Colonic mucosa (tissue), 4 donors: Measurements from ENCODE around the gene REEP3. TPM values are rescaled to one million over a fixed set of nuclear protein-coding genes. Genes with fewer than 3 reads are reported as not detected.

Source experiments
- DNase-seq: peaks from one replicate; pipeline ENCODE4 v3.0.0-alpha.2; 2020
- H3K27ac ChIP-seq: fragments of 200-600 bp; one replicate; pipeline ENCODE4 v1.8.0; 2021
- H3K27me3 ChIP-seq: fragments of 200-600 bp; one replicate; pipeline ENCODE4 v1.8.0; 2021
- H3K36me3 ChIP-seq: fragments of 200-600 bp; one replicate; pipeline ENCODE4 v1.8.0; 2021
- H3K4me1 ChIP-seq: fragments of 200-600 bp; one replicate; pipeline ENCODE4 v1.8.0; 2021; ENCODE audit warnings: mild to moderate bottlenecking
- H3K4me3 ChIP-seq: fragments of 200-600 bp; one replicate; pipeline ENCODE4 v1.8.0; 2021
- H3K9ac ChIP-seq, 2 donors: one replicate each; pipeline ENCODE4 v1.7.0; 2013; ENCODE audit warnings: control low read depth in 2 of 2, low read depth in 2 of 2, low read length in 2 of 2
- H3K9me3 ChIP-seq: fragments of 200-600 bp; one replicate; pipeline ENCODE4 v1.8.0; 2021
- intact Hi-C: fragments of 100-400 bp; cut with DNase I; formaldehyde crosslinking; loops from one replicate; pipeline ENCODE4 v1.14.1; 2022
- total RNA-seq, 2 donors: library from RNA; stranded (reverse); fragmentation: NEBNext Ultra II Directional in 1 of 2; extraction: Animal tissue kit (Norgen Biotek cat#: 25700) in 1 of 2; gene quantifications; one replicate each; pipeline ENCODE4 v1.2.1, GENCODE V29; 2021
- TF ChIP-seq, protein P1 (sequence below): fragments of 200-600 bp; IDR thresholded peaks from one replicate; pipeline ENCODE4 v1.8.0; 2022; ENCODE audit warnings: antibody characterized with exemption, mild to moderate bottlenecking
- donor health status: healthy.
- donor health status: DM: no; HTN: no; CAD: no.
- donor health status: DM: no; HTN: no; CAD: no.

REEP3 gene
- total RNA-seq, 2 donors from 2014 or later = 33.1 to 66.0 TPM

DNA sequence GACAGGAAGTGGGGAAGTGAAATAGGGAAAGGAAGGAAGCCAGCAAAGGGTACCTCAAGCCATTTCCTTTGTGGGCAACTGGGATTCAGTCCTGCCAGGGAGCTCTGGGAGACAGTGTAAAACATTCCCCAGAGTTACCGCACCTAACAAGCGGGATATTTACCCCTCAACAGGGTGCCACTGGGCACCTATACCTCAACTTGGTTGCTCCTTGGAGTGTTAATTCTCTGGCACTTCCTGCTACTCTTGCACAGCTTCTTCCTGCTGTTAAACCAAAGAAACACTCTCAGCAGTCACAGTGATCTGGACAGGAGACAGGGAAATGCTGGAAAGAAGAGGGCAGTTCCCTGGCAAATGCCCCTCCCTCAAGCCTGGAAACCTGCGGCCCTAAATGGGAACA lies 151.3 kb downstream of the REEP3 start:
- Histone ChIP-seq H3K4me1 (no peaks in the 10 kb centered on the region), H3K36me3 (no peaks in the 10 kb centered on the region), H3K9me3 (no peaks in the 10 kb centered on the region), H3K9ac (no peak overlapping the region), H3K27me3 (no peaks in the 10 kb centered on the region), H3K4me3 (no peak overlapping the region), H3K27ac (no peak overlapping the region)
- no peak for DNase-seq
- TF ChIP-seq, protein P1, sequence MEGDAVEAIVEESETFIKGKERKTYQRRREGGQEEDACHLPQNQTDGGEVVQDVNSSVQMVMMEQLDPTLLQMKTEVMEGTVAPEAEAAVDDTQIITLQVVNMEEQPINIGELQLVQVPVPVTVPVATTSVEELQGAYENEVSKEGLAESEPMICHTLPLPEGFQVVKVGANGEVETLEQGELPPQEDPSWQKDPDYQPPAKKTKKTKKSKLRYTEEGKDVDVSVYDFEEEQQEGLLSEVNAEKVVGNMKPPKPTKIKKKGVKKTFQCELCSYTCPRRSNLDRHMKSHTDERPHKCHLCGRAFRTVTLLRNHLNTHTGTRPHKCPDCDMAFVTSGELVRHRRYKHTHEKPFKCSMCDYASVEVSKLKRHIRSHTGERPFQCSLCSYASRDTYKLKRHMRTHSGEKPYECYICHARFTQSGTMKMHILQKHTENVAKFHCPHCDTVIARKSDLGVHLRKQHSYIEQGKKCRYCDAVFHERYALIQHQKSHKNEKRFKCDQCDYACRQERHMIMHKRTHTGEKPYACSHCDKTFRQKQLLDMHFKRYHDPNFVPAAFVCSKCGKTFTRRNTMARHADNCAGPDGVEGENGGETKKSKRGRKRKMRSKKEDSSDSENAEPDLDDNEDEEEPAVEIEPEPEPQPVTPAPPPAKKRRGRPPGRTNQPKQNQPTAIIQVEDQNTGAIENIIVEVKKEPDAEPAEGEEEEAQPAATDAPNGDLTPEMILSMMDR = no peak
- intact Hi-C loops = no loop called here

DNA sequence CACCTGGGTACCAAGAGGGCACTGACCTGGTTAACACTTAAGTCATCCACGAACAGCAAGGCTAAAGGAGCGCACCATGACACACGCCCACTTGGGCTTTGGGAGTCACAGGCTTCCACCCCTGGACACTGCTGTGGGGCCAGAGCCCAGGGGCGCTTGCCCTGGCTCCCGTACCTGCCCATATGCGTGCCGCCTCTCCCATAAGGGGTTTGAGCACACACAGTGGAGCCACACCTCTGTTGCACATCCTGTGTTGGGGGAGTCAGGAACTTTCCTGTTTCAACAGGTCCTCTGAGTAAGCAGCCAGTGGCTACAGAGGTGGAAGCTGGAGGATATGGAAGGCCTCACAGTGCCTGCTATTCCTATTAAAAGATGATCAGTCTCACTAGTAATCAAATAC lies 152.0 kb downstream of the REEP3 start:
- no peaks in the 10 kb centered on the region for H3K27me3 ChIP-seq
- intact Hi-C loops = no loop called here
- no peaks in the 10 kb centered on the region for H3K4me1 ChIP-seq
- no peak overlapping the region for H3K27ac ChIP-seq
- H3K9me3 ChIP-seq = no peaks in the 10 kb centered on the region
- DNase-seq = no peak
- H3K4me3 ChIP-seq = no peak overlapping the region
- TF ChIP-seq, protein P1 = no peak
- no peak overlapping the region for H3K9ac ChIP-seq
- no peaks in the 10 kb centered on the region for H3K36me3 ChIP-seq

DNA sequence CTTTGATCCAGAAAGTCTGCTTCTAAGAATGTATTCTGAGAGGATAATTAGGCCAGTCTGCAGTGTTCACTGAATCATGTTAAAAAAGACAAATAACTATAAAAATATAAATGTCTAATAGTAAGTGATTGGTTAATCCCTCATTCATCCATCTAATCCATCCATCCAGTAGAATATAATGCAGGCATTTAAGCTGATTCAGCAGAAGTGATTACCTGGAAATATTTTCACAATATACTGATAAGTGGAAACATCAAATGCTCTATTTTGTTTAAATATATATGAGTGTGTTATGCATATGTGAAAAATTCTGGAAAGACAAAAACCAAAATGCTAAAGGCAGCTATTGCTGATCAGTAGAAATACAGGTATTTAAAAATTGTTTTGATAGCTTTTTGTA lies 152.6 kb downstream of the REEP3 start:
- H3K9ac ChIP-seq = no peak overlapping the region
- no peaks in the 10 kb centered on the region for H3K4me1 ChIP-seq
- intact Hi-C loops = no loop called here
- H3K4me3 ChIP-seq = no peak overlapping the region
- H3K36me3 ChIP-seq = no peaks in the 10 kb centered on the region
- TF ChIP-seq, protein P1 = no peak
- no peak overlapping the region for H3K27ac ChIP-seq
- H3K9me3 ChIP-seq = no peaks in the 10 kb centered on the region
- no peaks in the 10 kb centered on the region for H3K27me3 ChIP-seq
- no peak for DNase-seq

Other genes starting within 250 kb of the REEP3 start
- gene JMJD1C, start 55.4 kb upstream of the REEP3 start, total RNA-seq = 10 to 100 TPM; 37.7 to 72.2 TPM